HG02884 (cell line): Measurements from ENCODE around the gene LYPD4.

Source experiments
- ATAC-seq: cut with Tn5 transposase; IDR thresholded peaks from one replicate; pipeline ENCODE4 v1.9.1; 2021; ENCODE audit warnings: mild to moderate bottlenecking, moderate library complexity; ENCODE audit not compliant: unreplicated experiment

LYPD4 gene

DNA sequence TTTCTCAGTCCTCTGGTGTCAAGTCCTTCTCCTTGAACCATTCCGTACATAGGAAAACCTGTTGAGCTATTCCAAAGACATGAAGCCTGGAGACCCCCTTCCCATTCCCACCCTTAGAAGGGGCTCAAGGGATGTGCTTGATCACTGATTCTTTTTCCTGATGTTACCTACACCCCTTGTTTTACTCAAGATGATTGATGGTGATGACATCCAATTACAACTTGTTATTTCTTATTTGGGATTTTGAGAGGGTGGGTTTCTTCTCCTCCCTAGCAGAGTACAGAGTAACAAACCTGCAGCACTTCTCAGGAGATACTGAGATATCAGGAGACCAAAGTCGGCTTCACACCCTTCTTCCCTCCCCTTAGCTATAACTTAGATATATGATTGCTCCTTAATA, 8.9 kb upstream of the LYPD4 start:
- ATAC-seq, result no peak

DNA sequence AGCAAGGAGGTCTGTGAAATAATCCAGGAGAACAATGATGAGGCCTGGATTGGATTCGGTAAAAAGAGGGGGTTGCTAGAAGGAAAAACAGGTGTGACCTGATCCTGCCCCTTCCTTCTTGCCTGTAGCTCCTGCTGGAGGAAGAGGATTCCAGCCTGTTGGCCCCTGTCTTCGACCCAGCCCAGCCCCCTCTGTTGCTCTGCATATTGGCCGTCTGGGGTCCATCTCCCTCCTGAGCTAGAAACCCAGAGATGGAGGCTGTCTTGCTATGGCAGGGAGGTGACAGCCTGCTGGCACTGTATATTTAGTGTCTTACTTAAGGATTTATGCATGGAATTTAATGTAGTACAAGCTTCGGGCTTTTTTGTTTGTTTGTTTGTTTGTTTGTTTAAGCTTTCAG, 7.0 kb upstream of the LYPD4 start:
- ATAC-seq, result no peak

DNA sequence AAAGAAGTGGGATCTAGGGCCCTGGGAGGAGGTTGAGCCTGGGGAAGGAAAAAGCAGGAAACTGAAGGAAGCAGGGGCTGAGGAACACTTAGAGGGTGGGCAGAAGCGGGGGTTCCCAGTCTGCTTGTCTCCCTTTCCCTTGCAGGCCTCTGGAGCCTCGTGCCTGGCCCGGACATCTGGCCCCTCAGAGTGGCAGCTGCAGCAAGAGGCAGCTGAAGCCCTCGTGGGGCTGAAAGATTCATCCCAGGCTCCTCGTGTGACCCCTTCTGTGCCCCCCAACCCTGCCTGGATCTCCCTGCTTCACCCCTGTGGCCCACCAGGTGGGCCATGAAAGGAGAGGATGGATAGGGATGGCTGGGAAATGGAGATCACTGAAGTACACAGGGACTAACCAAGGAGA, 5.9 kb upstream of the LYPD4 start:
- ATAC-seq, result no peak

DNA sequence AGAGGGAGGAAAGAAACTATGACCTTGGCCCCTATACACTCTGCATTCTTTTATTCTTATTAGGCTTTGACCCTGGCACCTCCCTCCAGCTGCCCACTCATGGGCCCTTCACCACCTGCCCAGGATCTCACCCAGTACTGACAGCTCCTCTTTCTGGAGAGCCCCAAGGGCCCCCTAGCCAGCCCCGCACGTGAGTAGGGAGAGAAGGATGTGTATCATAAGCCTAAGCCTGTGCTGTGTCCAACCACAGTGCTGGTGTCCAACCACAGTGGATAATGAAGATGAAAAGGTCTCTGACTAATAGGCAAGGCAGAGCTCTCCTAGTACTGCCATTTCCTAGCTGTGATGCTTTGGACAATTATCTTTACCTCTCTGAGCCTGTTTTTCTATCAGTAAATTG, 4.6 kb upstream of the LYPD4 start:
- no peak for ATAC-seq

DNA sequence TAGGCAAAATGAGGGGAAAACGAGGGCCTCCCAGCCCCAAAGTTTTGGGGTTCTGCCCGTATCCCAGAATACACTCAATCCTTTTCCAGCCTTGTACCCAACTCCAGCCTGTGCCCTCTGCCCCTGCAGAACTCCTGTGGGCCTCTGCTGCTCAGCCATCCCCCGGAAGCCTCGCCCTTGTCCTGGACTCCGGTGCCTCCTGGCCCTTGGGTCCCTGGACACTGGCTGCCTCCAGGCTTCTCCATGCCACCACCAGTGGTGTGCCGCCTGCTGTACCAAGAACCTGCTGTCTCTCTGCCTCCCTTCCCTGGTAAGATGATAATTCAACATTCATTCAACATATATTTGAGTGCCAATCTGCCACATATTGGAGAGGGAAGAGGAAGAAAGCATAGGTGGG, 4.2 kb upstream of the LYPD4 start:
- ATAC-seq, result no peak

DNA sequence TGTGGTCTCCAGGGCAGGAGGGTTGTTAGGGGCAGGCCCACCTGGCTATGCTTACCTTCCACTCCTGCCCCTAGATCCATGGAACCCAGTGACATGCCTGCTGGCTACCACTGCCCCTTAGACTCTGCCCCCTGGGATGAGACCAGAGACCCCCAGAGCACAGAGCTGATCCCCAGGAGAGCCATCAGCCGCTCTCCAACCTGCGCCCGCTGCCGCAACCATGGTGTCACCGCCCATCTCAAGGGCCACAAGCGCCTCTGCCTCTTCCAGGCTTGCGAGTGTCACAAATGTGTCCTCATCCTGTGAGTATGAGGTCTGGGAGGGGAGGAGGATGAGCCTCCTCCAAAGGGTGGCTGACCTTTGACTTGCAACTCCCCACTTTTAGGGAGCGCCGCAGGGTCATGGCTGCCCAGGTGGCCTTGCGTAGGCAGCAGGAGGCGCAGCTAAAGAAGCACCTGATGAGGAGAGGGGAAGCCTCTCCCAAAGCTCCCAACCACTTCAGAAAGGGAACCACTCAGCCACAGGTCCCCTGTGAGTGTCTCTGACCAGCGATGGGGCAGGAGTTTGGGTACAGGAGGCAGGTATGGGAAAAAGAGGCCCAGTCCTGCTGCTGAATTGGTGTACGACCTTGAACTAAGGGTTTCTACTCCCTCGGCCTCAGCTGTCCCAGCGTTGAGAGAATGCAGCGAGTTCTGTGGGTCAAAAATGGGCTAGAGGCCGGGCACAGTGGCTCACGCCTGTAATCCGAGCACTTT, 3.0 kb upstream of the LYPD4 start:
- no peak for ATAC-seq

DNA sequence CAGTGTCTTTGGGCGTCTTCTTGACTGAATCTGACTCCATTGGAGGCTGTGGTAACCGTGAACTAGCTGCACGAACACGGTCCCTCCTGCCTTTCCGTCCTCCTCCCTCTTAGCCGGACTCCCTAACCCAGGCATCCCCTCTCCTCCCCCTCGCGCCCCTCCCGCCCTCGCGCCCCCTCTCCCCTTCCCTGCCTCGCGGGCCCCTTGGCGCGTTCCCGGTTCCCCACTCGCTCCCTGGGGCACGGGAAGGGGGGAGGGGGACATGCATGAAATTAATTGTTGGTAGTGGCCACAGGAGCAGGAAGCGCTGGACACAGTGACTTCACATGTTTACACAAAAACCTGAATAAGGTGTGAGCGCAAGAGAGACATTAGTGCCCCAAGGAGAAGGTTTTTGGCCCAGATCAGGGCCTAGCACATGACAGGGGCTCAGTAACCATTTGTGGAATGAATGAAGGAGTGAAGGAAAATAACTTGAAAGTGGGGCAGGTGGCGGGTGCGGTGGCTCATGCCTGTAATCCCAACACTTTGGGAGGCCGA, 638 bp upstream of the LYPD4 start:
- ATAC-seq, result no peak

DNA sequence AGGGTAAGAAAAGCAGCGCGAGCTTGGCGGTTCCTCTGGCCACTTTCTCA, 343 bp upstream of the LYPD4 start, which contains the start of gene DMRTC2:
TSS of gene DMRTC2 (plus strand) at position 42 of the 50 bp plus-strand sequence. CDS start 2,387 bp downstream, outside the sequence.
- no peak for ATAC-seq

DNA sequence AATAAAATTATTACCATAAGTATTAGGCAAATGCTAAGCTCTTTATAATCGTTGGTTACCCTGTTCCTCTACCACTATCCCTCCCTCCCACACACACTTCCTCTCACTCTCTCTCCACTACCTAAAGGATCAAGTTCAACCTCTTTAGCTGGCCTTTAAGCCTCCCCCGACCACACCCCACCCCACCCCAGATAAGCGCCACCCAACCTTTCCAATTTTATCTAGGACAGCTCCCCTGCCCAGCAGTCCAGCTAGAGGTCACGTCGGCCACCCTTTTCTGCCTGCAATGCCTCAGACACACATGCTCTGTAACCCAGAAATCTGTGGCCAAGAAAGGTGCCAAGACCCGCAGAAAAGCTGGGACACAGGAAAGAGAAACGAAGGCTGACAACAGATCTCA, 1.1 kb downstream of the LYPD4 start:
- ATAC-seq, result no peak

DNA sequence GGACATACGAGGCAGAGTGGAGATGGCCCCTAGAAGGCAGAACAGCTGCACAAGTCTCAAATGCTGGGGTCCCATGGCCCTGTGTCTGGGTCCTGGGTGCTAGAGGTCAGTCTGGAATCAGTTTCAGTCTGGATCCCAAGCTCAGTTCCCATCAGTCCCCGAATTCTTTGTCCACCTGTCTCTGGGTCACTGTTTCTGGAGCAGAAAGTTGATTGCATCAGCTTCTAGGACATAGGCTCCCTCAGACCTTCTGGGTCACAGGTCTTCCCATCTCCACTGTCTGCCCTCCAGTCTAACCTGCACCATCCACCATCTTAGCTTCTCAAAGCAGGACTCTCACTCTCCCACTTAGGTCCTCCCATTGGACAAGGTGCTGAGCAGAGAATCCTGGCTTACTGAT, 5.3 kb downstream of the LYPD4 start:
- no peak for ATAC-seq

DNA sequence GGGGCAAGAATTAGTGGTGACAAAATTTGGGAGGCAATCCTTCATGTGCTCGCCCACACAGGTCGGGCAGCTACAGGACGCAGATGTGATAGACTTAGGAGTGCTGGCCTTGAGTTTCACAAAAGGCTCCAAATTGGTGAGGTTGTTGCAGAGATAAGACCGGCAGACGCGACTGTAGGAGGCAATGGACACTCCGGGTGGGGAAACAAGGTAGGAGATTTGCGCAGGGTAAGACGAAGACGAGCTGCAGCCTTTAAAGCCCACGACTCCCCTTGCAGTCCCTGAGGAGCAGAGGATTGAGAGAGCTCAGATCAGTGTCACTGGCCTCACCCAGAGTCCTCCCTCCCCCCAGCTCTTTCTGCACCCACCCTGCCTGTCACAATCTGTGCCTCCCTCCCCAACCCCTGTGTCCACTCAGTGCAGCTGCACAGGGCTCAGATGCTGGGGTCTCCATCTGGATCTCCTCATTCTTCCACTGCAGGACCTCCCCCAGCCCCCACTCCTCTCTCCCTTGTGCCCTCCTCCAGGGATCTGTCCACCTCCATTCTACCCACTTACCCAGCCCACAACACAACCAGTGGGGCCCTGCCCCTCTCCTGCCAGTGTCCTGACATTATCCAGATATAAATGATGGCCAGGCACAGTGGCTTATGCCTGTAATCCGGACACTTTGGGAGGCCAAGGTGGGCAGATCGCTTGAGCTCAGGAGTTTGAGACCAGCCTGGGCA, 6.3 kb downstream of the LYPD4 start:
- ATAC-seq, result no peak

DNA sequence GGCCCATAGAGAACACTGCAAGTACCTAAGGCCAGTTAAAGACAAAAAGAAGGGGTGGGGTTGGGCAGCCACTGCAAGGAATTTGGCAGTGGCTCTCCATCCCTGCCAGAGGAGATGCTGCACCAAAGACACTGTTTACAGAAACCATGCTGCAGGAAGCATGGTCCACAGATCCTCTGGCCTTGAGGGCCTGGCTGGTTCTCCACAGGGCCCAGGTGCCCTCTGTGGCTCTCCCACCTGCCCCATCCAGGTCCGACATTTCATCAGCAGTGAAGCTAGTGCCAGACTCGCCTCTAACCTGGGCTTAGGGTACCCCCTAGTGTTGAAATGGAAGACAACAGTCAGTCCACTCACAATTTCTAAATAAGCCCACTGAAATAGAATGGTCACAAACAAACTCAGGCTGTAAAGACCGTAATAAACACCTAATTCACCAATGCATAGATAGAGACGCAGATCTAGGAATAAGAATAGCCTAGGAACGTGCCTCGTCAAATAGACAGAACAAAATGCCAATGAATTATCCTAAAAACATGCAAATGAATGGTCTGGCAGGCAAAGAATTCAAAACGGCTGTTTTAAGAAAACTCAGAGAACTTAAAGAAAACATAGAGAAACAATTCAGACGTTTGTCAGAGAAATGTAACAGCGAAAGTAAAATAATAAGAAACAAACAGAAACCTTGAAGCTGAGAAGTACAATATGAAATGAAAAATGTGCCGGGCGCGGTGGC, 23.3 kb downstream of the LYPD4 start:
- ATAC-seq, result no peak

DNA sequence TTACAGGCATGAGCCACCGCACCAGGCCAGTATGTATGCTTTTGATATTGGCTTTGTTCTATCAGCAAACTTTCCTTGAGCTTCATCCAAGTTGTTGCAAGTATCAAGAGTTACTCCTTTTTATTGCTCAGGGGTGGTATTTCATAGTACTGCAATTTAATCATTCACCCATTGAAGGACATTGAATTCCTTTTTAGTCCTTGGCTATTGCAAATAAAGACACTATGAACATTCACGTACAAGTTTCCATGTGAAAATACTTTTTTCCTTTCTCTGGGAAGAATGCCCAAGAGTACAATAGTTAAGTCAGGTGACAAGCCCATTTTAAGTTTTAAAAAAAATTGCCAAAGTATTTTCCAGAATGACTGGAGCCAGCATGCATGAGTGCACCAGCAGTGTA, 27.7 kb downstream of the LYPD4 start:
- no peak for ATAC-seq

DNA sequence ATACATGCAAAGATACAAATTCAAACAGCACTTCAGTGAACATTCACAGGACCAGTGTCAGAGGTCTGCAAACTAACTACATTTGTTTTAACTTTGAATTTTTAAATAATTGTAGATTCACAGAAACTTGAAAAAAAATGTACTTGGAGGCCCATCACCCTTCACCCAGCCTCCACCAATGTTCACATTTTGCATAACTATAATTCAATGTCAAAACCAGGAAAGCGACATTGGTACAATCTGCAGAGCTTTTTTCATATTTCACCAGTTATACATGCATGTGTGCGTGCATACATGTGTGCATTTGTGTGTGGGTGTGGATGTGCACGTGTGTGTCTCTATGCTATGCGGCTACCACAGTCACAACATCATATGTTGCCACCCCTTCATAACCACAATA, 29.2 kb downstream of the LYPD4 start:
- no peak for ATAC-seq

DNA sequence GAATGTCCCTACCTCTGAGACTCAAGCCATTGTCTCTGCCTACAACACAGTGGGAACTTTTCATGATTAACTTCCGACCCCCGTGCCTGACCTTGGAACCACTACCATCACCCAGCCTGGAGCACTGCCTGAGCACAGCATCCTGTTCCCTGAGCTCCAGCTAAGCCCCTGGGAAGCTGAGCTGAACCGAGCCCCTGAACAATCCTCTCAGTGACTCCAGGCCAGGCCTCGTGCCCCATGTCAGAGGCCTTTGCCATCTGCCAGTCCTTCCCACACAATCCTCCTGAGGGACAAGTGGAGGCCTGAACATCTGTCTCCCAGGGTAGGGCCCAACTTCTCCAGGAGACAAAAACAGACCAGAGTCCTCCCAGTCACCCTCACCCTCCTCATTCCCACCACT, 30.6 kb downstream of the LYPD4 start:
- no peak for ATAC-seq

DNA sequence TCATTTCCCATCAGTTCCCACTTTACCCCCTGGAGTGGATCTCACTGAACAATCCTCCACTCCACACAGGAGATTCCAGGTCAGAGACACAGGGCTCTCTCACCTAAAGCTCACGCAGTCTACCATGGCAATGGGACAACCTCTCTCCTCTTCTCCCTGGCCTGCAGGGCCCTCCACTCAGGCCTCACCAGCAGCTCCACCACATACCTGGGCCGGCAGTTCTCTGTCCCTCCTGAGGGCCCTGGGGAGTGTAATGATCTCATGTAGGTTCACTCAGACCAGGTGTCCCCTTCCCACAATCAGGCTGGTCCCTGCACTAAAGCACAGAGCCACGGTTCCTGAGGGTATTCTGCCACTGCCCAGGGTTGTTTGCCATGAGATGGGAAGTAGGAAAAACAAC, 32.5 kb downstream of the LYPD4 start:
- no peak for ATAC-seq

DNA sequence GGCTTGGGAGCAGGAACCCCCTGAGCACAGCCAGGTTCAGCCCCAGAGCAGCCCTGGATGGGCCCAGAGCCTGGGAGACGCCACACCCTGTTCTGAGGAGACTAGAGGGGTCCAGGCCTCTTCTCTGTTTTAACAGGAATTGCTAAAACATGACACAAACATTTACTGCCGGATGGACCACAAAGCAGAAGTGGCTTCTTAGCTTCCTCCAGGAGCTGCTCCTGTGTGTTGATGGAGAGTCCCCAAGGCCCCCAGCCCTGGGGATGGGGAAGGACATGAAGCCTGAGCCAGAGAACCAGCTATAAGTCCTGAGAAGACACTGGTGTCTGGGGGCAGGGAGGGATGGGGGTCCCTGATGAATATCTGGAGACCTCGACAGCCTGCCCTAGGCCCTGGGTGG, 33.4 kb downstream of the LYPD4 start:
- ATAC-seq, result no peak

DNA sequence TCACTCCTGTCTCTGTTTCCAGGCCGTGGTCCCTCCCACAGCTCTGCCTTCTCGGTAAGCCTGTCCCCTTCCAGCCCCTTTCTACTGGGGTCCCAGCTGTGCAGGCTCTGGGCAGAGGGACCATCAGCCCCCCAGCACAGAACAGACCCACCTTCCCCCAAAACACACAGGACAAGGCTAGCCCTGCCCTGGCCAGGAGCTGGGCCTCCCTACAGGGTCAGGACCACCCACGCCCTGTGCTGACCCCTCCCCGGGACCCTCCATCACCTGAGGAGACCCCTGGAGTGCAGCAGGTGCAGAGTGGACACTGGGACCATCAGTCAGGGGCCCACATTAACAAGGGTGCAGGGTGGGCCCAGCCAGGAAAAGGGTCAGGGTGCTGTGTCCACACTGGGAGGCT, 34.2 kb downstream of the LYPD4 start:
- no peak for ATAC-seq

DNA sequence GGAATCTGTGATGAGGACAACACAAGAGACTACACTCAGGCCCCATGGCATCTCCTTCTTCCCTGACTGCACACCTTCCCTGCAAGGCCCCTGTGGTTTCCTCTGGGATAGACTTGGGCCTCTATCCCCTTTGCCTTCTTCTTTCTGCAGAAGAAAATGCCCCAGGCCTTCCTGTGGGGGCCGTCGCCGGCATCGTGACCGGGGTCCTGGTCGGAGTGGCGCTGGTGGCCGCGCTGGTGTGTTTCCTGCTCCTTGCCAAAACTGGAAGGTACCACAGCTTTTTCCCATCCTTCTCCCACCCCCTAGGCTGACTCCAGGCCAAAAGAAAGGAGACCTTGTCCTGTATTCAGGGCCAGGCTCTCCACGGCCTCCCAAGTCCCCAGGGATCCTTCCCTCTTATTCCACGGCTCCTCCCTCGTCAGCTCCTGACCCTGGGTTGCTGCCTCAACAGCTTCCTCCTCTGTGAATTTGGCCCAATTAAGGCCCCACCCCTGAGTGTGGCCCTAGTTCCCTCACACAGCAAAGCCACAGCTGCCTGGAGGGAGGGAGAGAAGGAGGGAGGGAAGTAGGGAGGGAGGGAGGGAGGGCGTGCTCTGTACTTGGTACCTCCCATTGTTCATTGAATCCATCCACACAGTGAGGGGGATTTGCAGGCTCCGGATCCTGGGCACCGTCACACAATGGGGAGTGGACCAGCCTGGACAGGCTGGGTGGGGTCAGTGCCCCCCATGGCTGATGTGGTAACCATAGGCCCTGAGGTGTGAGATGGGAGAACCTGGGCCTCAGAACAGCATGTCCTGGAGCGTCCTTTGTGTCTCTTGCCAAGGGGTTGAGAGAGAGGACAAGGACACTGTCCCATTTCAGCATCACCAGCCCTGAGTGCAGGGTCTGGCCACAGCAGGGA, 35.6 kb downstream of the LYPD4 start:
- ATAC-seq, result no peak

DNA sequence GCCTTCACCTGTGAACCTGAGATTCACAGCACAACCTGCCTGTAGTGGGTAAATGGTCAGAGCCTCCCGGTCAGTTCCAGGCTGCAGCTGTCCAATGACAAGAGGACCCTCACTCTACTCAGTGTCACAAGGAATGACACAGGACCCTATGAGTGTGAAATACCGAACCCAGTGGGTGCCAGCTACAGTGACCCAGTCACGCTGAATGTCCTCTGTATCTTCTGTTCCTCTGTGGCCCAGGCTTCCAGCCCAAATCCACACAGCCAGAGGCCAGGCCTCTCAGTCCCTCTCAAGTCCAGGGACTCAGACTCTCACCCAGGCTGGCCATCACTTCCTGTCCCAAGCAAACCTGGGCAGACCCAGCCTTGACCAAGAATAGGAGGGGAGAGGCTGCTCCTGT, 37.3 kb downstream of the LYPD4 start:
- no peak for ATAC-seq

DNA sequence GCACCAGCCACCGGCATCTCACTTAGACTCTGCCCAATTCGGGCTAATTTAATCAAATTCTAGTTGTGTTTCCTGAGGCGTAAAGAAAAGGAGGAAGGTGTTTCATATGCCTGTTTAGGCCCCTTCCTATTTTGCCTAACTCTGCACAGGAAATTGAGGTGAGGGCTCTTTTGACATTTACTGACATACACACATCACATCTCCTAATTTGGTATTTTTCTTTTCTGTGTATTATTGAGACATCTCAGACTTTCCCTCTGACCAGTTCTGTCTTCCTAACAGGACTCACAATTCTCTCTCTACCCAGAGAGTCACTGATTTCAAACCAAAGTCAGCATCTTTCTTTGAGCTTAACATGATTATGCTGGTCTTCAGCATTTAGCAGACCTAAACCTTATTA, 40.1 kb downstream of the LYPD4 start:
- no peak for ATAC-seq
